Sigmoid colon (tissue), 4 donors: ENCODE measurements around the gene TCF7L2.

ENCODE experiments used
- EP300 ChIP-seq, 4 donors: sonication (generic); formaldehyde crosslinking; IDR thresholded peaks; one replicate each; pipeline ENCODE4 v1.6.1; 2017; ENCODE audit warnings: antibody characterized with exemption in 4 of 4
- POLR2A ChIP-seq, 2 donors: fragments of 450-650 bp; IDR thresholded peaks; one replicate each; pipeline ENCODE4 v1.6.1; 2016; ENCODE audit warnings: antibody characterized with exemption in 2 of 2, mild to moderate bottlenecking in 2 of 2, moderate library complexity in 2 of 2
- POLR2AphosphoS5 ChIP-seq, 4 donors: sonication (generic); formaldehyde crosslinking; IDR thresholded peaks; one replicate each; pipeline ENCODE4 v1.6.1; 2017; ENCODE audit warnings: antibody characterized with exemption in 4 of 4
- TF ChIP-seq, protein P1 (sequence below), 4 experiments: fragments of 450-650 bp in 3 of 4; fragments of 200-600 bp in 1 of 4; IDR thresholded peaks; one replicate each; pipeline ENCODE4 v1.5.1; 2016 to 2019; ENCODE audit warnings: antibody characterized with exemption in 4 of 4, mild to moderate bottlenecking in 3 of 4, moderate library complexity in 2 of 4

DNA sequence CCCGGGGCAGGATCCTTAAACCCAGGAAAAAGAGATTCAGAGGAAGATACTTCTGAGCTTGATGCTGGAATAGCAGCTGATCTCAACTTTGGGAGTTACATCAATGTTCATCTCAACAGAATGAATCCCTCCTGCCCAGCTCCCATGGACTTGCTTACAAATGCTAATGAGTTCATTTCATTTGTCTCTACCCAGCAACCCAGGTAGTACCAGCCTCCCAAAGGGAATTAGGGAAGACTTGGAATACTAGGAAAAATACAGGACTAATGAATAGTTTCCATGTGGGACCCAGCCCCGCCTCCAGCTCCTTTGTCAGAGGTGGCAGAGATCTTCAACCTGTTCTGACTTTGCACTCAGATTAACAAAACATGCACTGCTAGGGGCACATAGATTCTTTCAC lies 22.1 kb upstream of the TCF7L2 start:
- TF ChIP-seq, protein P1, sequence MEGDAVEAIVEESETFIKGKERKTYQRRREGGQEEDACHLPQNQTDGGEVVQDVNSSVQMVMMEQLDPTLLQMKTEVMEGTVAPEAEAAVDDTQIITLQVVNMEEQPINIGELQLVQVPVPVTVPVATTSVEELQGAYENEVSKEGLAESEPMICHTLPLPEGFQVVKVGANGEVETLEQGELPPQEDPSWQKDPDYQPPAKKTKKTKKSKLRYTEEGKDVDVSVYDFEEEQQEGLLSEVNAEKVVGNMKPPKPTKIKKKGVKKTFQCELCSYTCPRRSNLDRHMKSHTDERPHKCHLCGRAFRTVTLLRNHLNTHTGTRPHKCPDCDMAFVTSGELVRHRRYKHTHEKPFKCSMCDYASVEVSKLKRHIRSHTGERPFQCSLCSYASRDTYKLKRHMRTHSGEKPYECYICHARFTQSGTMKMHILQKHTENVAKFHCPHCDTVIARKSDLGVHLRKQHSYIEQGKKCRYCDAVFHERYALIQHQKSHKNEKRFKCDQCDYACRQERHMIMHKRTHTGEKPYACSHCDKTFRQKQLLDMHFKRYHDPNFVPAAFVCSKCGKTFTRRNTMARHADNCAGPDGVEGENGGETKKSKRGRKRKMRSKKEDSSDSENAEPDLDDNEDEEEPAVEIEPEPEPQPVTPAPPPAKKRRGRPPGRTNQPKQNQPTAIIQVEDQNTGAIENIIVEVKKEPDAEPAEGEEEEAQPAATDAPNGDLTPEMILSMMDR (IDR thresholded peaks at IDR 0.05), result no peak
- TF ChIP-seq POLR2AphosphoS5 (IDR thresholded peaks at IDR 0.05), result no peak
- no peak for TF ChIP-seq POLR2A (IDR thresholded peaks at IDR 0.05)
- TF ChIP-seq EP300 (IDR thresholded peaks at IDR 0.05), result no peak
